ENCODE measurements around the gene ARL15. TPM values are rescaled to one million over a fixed set of nuclear protein-coding genes. Genes with fewer than 3 reads are reported as not detected.

The ARL15 gene
- polyA plus RNA-seq, 2 donors = 4.0 to 7.8 TPM

- Histone ChIP-seq H3K27ac (ENCODE audit: low read depth in 2 of 2, low read length in 1 of 2) (no peak overlapping the region), H3K27me3 (ENCODE audit: control insufficient read depth in 1 of 2, insufficient read depth in 2 of 2, low read length in 2 of 2) (no peaks in the 10 kb centered on the region), H3K4me3 (ENCODE audit: low read depth in 1 of 2, low read length in 2 of 2) (no peak overlapping the region), H3K9me3 (ENCODE audit: control insufficient read depth in 2 of 2, insufficient read depth in 1 of 2, low read depth in 1 of 2, low read length in 1 of 2) (no peaks in the 10 kb centered on the region), H3K4me1 (ENCODE audit: control insufficient read depth in 2 of 2, insufficient read depth in 2 of 2, low read length in 1 of 2) (no peaks in the 10 kb centered on the region), H3K36me3 (ENCODE audit: control insufficient read depth in 2 of 2, insufficient read depth in 2 of 2, low read length in 1 of 2) (no peaks in the 10 kb centered on the region)
- 54 to 61% methylated on average over 8 of the region's 8 CpGs for WGBS, 2 donors
Observed at GRCh38 chr5:54217826-54218503, 92.4 kb downstream of the ARL15 start.

DNA sequence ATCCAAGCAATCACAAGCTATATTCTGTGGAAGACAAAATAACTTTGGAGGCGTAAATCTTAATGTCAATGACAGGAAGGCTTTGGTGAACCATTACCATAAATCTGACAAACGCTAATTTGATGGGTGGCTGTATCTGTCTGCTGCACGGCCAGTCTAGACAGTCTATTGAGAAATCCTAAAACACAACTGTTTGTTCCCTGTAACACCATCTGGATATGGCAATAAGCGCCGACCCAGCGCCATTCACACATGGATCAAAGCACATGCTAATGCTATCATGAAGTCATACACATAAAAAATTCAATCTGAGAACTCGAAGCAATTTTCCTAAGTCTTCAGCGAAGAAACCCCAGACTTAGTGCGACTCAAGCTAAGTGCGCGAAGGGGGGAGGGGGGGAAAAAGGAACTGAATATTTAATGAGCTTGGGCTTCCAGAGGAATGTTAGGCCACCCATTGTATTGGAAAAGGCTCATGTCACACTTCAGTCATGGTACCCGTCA, 95.1 kb downstream of the ARL15 start:
- 91 to 93% methylated on average over 12 of the region's 12 CpGs for whole genome bisulfite sequencing, 2 donors

DNA sequence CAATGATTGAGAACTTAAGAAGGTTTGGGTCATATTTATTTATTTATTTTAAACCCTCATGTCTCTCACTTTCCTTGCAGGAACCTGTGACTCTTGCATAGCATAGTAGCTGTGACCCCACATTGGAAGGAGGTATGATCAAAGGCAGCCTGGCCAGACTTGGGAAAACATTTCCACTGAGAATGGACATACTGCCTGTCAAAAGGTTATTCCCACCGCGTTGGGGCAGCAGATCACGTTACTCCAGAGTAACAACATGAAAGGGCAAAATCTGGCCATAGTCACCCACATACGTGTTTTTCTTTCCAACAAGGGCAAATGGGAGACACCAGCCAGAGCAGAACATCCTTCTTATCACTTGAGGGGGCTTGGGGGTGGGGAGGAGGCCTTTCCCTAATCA, 95.7 kb downstream of the ARL15 start:
- Histone ChIP-seq H3K9me3 (ENCODE audit: control insufficient read depth in 2 of 2, insufficient read depth in 1 of 2, low read depth in 1 of 2, low read length in 1 of 2) (no peaks in the 10 kb centered on the region), H3K36me3 (ENCODE audit: control insufficient read depth in 2 of 2, insufficient read depth in 2 of 2, low read length in 1 of 2) (no peaks in the 10 kb centered on the region), H3K4me1 (ENCODE audit: control insufficient read depth in 2 of 2, insufficient read depth in 2 of 2, low read length in 1 of 2) (no peaks in the 10 kb centered on the region), H3K27ac (ENCODE audit: low read depth in 2 of 2, low read length in 1 of 2) (no peak overlapping the region), H3K27me3 (ENCODE audit: control insufficient read depth in 1 of 2, insufficient read depth in 2 of 2, low read length in 2 of 2) (no peaks in the 10 kb centered on the region), H3K4me3 (ENCODE audit: low read depth in 1 of 2, low read length in 2 of 2) (no peak overlapping the region)
- WGBS, 2 donors = 93 to 95% methylated on average over 4 of the region's 4 CpGs

More for the DNA sequence above, 95.1 kb downstream of the ARL15 start:
- Histone ChIP-seq H3K27me3 (ENCODE audit: control insufficient read depth in 1 of 2, insufficient read depth in 2 of 2, low read length in 2 of 2) (no peaks in the 10 kb centered on the region), H3K36me3 (ENCODE audit: control insufficient read depth in 2 of 2, insufficient read depth in 2 of 2, low read length in 1 of 2) (no peaks in the 10 kb centered on the region), H3K4me1 (ENCODE audit: control insufficient read depth in 2 of 2, insufficient read depth in 2 of 2, low read length in 1 of 2) (no peaks in the 10 kb centered on the region), H3K27ac (ENCODE audit: low read depth in 2 of 2, low read length in 1 of 2) (no peak overlapping the region), H3K9me3 (ENCODE audit: control insufficient read depth in 2 of 2, insufficient read depth in 1 of 2, low read depth in 1 of 2, low read length in 1 of 2) (no peaks in the 10 kb centered on the region), H3K4me3 (ENCODE audit: low read depth in 1 of 2, low read length in 2 of 2) (no peak overlapping the region)

DNA sequence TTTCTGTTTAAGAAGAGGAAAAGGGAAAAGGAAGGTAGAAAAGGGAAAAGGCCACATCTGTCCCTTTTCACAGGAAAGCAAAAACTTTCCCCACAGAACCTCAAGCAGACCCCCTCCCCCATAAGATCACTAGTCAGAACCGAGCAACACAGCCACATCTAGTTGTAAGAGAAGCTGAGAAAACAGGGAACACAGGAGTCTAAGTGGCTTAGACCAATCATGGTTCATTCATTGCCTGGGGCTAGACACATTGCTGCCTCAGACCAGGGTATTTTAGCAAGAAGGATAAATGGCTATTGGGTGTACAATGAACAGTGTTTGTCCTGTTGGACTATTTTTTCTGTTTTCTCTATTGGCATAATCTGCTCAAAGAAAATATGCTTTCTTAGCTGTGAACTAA, 98.0 kb downstream of the ARL15 start:
- H3K4me3 ChIP-seq (ENCODE audit: low read depth in 1 of 2, low read length in 2 of 2) = no peak overlapping the region

GRCh38 chr5:54211912-54212311, 98.5 kb downstream of the ARL15 start:
- no peak overlapping the region for H3K27ac ChIP-seq (ENCODE audit: low read depth in 2 of 2, low read length in 1 of 2)
- no peaks in the 10 kb centered on the region for H3K4me1 ChIP-seq (ENCODE audit: control insufficient read depth in 2 of 2, insufficient read depth in 2 of 2, low read length in 1 of 2)
- H3K27me3 ChIP-seq (ENCODE audit: control insufficient read depth in 1 of 2, insufficient read depth in 2 of 2, low read length in 2 of 2) = no peaks in the 10 kb centered on the region
- no peaks in the 10 kb centered on the region for H3K9me3 ChIP-seq (ENCODE audit: control insufficient read depth in 2 of 2, insufficient read depth in 1 of 2, low read depth in 1 of 2, low read length in 1 of 2)
- WGBS, 2 donors = 67 to 74% methylated on average over 3 of the region's 3 CpGs
- H3K4me3 ChIP-seq (ENCODE audit: low read depth in 1 of 2, low read length in 2 of 2) = no peak overlapping the region
- no peaks in the 10 kb centered on the region for H3K36me3 ChIP-seq (ENCODE audit: control insufficient read depth in 2 of 2, insufficient read depth in 2 of 2, low read length in 1 of 2)

More for the DNA sequence above, 98.0 kb downstream of the ARL15 start:
- Histone ChIP-seq H3K27ac (ENCODE audit: low read depth in 2 of 2, low read length in 1 of 2) (no peak overlapping the region), H3K27me3 (ENCODE audit: control insufficient read depth in 1 of 2, insufficient read depth in 2 of 2, low read length in 2 of 2) (no peaks in the 10 kb centered on the region), H3K36me3 (ENCODE audit: control insufficient read depth in 2 of 2, insufficient read depth in 2 of 2, low read length in 1 of 2) (no peaks in the 10 kb centered on the region), H3K4me1 (ENCODE audit: control insufficient read depth in 2 of 2, insufficient read depth in 2 of 2, low read length in 1 of 2) (no peaks in the 10 kb centered on the region), H3K9me3 (ENCODE audit: control insufficient read depth in 2 of 2, insufficient read depth in 1 of 2, low read depth in 1 of 2, low read length in 1 of 2) (no peaks in the 10 kb centered on the region)
- WGBS, 2 donors = 64 to 86% methylated on average over 1 of the region's 1 CpG

GRCh38 chr5:54207566-54207965, 102.8 kb downstream of the ARL15 start:
- Histone ChIP-seq H3K36me3 (ENCODE audit: control insufficient read depth in 2 of 2, insufficient read depth in 2 of 2, low read length in 1 of 2) (no peaks in the 10 kb centered on the region), H3K4me1 (ENCODE audit: control insufficient read depth in 2 of 2, insufficient read depth in 2 of 2, low read length in 1 of 2) (no peaks in the 10 kb centered on the region), H3K27ac (ENCODE audit: low read depth in 2 of 2, low read length in 1 of 2) (no peak overlapping the region), H3K27me3 (ENCODE audit: control insufficient read depth in 1 of 2, insufficient read depth in 2 of 2, low read length in 2 of 2) (no peaks in the 10 kb centered on the region), H3K4me3 (ENCODE audit: low read depth in 1 of 2, low read length in 2 of 2) (no peak overlapping the region), H3K9me3 (ENCODE audit: control insufficient read depth in 2 of 2, insufficient read depth in 1 of 2, low read depth in 1 of 2, low read length in 1 of 2) (no peaks in the 10 kb centered on the region)
- 91 to 95% methylated on average over 1 of the region's 1 CpG for WGBS, 2 donors

GRCh38 chr5:54206580-54207229, 103.7 kb downstream of the ARL15 start:
- no peak overlapping the region for H3K27ac ChIP-seq (ENCODE audit: low read depth in 2 of 2, low read length in 1 of 2)
- H3K27me3 ChIP-seq (ENCODE audit: control insufficient read depth in 1 of 2, insufficient read depth in 2 of 2, low read length in 2 of 2) = no peaks in the 10 kb centered on the region
- no peaks in the 10 kb centered on the region for H3K36me3 ChIP-seq (ENCODE audit: control insufficient read depth in 2 of 2, insufficient read depth in 2 of 2, low read length in 1 of 2)
- no peak overlapping the region for H3K4me3 ChIP-seq (ENCODE audit: low read depth in 1 of 2, low read length in 2 of 2)
- no peaks in the 10 kb centered on the region for H3K9me3 ChIP-seq (ENCODE audit: control insufficient read depth in 2 of 2, insufficient read depth in 1 of 2, low read depth in 1 of 2, low read length in 1 of 2)
- 83 to 89% methylated on average over 7 of the region's 7 CpGs for WGBS, 2 donors
- H3K4me1 ChIP-seq (ENCODE audit: control insufficient read depth in 2 of 2, insufficient read depth in 2 of 2, low read length in 1 of 2) = no peaks in the 10 kb centered on the region

GRCh38 chr5:54205918-54206317, 104.5 kb downstream of the ARL15 start:
- H3K9me3 ChIP-seq (ENCODE audit: control insufficient read depth in 2 of 2, insufficient read depth in 1 of 2, low read depth in 1 of 2, low read length in 1 of 2) = no peaks in the 10 kb centered on the region
- H3K36me3 ChIP-seq (ENCODE audit: control insufficient read depth in 2 of 2, insufficient read depth in 2 of 2, low read length in 1 of 2) = no peaks in the 10 kb centered on the region
- no peaks in the 10 kb centered on the region for H3K27me3 ChIP-seq (ENCODE audit: control insufficient read depth in 1 of 2, insufficient read depth in 2 of 2, low read length in 2 of 2)
- no peak overlapping the region for H3K4me3 ChIP-seq (ENCODE audit: low read depth in 1 of 2, low read length in 2 of 2)
- WGBS, 2 donors = 88 to 91% methylated on average over 1 of the region's 1 CpG
- H3K27ac ChIP-seq (ENCODE audit: low read depth in 2 of 2, low read length in 1 of 2) = no peak overlapping the region
- no peaks in the 10 kb centered on the region for H3K4me1 ChIP-seq (ENCODE audit: control insufficient read depth in 2 of 2, insufficient read depth in 2 of 2, low read length in 1 of 2)

DNA sequence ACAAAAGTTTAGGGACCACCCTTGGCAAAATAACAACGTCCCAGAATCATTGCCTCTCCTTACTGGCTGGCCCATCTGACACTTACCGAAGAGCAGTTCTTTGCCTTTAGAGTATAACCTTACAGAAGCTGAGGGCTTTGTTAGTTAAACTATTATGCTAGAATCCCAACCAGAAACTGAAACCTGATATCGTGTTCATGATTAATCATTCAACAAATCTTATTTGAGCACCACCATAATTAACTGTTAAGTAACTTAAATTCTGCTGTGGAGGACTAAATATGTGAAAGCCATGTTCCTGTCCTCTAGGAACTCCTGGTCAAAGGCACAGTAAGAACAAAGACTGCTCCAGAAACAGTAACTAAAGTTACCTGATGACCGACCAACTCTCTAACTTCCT, 104.9 kb downstream of the ARL15 start:
- WGBS, 2 donors = 63 to 66% methylated on average over 4 of the region's 4 CpGs
- H3K27me3 ChIP-seq (ENCODE audit: control insufficient read depth in 1 of 2, insufficient read depth in 2 of 2, low read length in 2 of 2) = no peaks in the 10 kb centered on the region
- no peaks in the 10 kb centered on the region for H3K36me3 ChIP-seq (ENCODE audit: control insufficient read depth in 2 of 2, insufficient read depth in 2 of 2, low read length in 1 of 2)
- H3K27ac ChIP-seq (ENCODE audit: low read depth in 2 of 2, low read length in 1 of 2) = no peak overlapping the region
- H3K4me1 ChIP-seq (ENCODE audit: control insufficient read depth in 2 of 2, insufficient read depth in 2 of 2, low read length in 1 of 2) = no peaks in the 10 kb centered on the region
- no peaks in the 10 kb centered on the region for H3K9me3 ChIP-seq (ENCODE audit: control insufficient read depth in 2 of 2, insufficient read depth in 1 of 2, low read depth in 1 of 2, low read length in 1 of 2)
- H3K4me3 ChIP-seq (ENCODE audit: low read depth in 1 of 2, low read length in 2 of 2) = no peak overlapping the region

DNA sequence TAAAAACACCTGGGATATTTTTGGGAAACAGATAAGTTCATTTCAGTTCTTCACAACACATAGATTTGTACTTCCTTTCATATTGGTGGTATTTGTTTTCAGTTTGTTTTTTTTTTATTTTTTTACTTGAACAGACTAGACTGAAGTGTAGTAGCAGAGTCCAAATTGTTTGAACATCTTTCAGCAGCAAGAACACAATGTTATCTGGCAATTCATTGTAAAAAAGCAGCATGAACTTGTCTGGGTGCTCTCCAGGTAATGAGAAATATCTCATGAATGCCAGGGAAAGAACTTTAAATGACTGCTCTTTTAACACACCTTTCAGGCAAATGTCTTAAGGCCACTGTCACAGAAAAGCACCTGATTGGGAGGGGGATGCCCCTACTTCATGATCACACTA, 113.4 kb downstream of the ARL15 start:
- H3K4me1 ChIP-seq (ENCODE audit: control insufficient read depth in 2 of 2, insufficient read depth in 2 of 2, low read length in 1 of 2) = no peaks in the 10 kb centered on the region
- no peaks in the 10 kb centered on the region for H3K36me3 ChIP-seq (ENCODE audit: control insufficient read depth in 2 of 2, insufficient read depth in 2 of 2, low read length in 1 of 2)
- H3K27ac ChIP-seq (ENCODE audit: low read depth in 2 of 2, low read length in 1 of 2) = no peak overlapping the region
- no peaks in the 10 kb centered on the region for H3K27me3 ChIP-seq (ENCODE audit: control insufficient read depth in 1 of 2, insufficient read depth in 2 of 2, low read length in 2 of 2)
- H3K4me3 ChIP-seq (ENCODE audit: low read depth in 1 of 2, low read length in 2 of 2) = no peak overlapping the region
- no peaks in the 10 kb centered on the region for H3K9me3 ChIP-seq (ENCODE audit: control insufficient read depth in 2 of 2, insufficient read depth in 1 of 2, low read depth in 1 of 2, low read length in 1 of 2)

Measured in esophagus (tissue), 2 donors.